Coronary artery (tissue), 2 donors: ENCODE results near the gene BNC2.
A peak's percentile ranks its signal among the peaks of the same experiment; 100 is the strongest.

Source experiments
- DNase-seq: peaks from one replicate; pipeline ENCODE4 v3.0.0-alpha.2; 2017; ENCODE audit warnings: low spot score
- H3K27ac ChIP-seq, 2 donors: fragments of 200-600 bp; sonication (generic); one replicate each; pipeline ENCODE4 v1.5.1; 2016 to 2019
- H3K4me3 ChIP-seq: fragments of 200-600 bp; sonication (generic); 2 replicates; pipeline ENCODE4 v1.5.1; 2016; ENCODE audit warnings: mild to moderate bottlenecking, moderate library complexity
- TF ChIP-seq, protein P1 (sequence below): fragments of 200-600 bp; sonication (generic); IDR thresholded peaks from one replicate; pipeline ENCODE4 v1.5.1; 2019; ENCODE audit warnings: antibody characterized with exemption

BNC2 gene

DNA sequence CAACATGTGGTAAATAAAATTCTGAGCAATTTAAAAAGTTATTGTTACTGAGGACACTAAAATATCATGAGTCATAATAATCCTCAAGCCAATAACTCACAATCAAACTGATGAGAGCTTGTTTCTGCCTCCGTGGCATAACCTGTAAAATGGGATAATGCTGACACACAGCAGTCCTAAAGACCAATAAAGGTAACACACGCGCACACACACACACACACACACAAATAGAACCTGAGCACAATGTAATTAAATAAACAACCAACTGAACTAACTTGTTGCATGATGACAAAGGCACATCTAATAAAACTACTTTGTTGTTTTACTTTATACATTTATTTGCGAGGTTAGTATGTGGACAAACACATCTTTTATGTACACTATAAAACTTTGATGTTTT lies 358.2 kb downstream of the BNC2 start:
- no peak overlapping the region for H3K27ac ChIP-seq
- DNase-seq = no peak
- TF ChIP-seq, protein P1, sequence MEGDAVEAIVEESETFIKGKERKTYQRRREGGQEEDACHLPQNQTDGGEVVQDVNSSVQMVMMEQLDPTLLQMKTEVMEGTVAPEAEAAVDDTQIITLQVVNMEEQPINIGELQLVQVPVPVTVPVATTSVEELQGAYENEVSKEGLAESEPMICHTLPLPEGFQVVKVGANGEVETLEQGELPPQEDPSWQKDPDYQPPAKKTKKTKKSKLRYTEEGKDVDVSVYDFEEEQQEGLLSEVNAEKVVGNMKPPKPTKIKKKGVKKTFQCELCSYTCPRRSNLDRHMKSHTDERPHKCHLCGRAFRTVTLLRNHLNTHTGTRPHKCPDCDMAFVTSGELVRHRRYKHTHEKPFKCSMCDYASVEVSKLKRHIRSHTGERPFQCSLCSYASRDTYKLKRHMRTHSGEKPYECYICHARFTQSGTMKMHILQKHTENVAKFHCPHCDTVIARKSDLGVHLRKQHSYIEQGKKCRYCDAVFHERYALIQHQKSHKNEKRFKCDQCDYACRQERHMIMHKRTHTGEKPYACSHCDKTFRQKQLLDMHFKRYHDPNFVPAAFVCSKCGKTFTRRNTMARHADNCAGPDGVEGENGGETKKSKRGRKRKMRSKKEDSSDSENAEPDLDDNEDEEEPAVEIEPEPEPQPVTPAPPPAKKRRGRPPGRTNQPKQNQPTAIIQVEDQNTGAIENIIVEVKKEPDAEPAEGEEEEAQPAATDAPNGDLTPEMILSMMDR = no peak
- no peak overlapping the region for H3K4me3 ChIP-seq

DNA sequence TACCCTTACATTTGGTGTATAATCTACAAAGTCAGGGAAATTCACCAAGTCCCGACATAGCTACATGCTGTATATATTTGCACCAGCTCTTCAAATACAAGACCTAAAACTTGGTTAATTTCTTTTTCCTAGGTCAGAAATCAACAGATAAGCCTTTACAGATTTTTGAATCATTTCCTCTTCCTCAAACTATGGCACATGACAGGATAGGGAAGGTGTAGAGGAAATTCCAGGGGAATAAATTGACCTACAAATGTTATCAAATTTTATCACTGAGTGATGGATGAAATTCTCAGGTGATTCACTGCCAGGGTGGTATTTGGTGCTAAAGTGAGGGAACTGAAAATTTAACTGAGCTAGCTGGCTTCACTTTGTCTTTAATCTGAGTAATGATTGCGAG lies 360.0 kb downstream of the BNC2 start:
- Histone ChIP-seq H3K27ac (no peak overlapping the region), H3K4me3 (no peak overlapping the region)
- TF ChIP-seq, protein P1 = no peak
- DNase-seq = no peak

DNA sequence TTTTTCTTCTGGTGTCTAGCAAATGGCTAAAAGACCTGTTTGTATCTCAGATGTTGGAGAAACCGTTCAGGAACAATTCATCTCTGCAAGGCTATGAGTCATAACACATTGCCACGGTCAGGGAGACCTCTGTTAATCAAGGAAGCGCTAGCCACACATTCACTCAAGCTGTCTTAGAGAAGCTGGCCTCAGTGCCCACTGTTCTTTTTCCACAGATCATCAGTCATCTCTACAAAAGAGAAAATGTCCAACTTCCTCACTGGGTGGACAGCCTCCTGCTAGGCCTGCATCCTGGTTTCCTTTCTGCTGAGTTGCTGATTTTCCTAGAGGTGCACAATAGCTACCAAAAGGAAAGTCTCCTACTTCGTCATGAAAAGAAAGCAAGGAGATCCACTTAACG lies 360.5 kb downstream of the BNC2 start:
- H3K27ac ChIP-seq = peak overlapping the region in 1 of 2 donors; percentile 5
- TF ChIP-seq, protein P1 = no peak
- no peak for DNase-seq

DNA sequence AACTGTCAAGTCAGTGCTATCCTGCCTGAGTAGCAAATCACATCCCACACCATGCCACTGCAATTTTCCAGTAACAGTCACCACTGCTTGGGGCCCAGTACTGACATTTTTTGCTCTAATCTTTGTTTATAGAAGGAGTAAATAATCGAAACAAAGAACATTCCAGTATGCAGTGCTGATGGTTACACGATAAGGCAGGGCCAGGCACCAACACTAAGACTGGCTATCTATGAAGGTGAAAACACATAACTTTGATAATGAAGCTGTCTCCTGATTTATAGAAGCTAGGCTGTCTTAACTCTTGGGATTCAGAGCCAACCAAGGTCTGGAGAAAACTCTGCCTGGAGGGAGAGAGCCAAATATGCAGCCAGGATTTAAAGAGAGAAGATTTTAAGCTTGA lies 365.3 kb downstream of the BNC2 start:
- DNase-seq = no peak
- Histone ChIP-seq H3K4me3 (no peak overlapping the region), H3K27ac (no peak overlapping the region)
- TF ChIP-seq, protein P1 = no peak

More for the DNA sequence above, 360.5 kb downstream of the BNC2 start:
- no peak overlapping the region for H3K4me3 ChIP-seq

DNA sequence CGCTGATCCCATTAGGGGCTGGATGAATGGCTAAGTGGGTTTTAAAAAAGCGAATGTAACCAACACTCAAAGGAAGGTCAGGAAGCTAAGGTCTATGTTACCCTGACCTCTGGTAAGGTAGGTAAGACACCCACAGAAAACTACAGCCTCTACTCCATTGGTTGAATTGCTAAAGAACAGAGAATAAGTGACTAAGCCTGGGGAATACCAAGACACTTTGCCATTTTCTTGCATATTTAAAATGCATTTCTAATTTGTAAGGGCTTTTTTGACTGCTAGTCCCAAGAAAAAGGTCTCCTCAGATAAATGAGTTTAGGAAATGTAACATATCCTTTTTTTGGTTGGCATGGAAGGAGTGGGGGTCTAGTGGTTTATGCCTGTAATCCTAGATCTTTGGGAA lies 368.7 kb downstream of the BNC2 start:
- Histone ChIP-seq H3K27ac (no peak overlapping the region), H3K4me3 (no peak overlapping the region)
- no peak for DNase-seq
- TF ChIP-seq, protein P1 = no peak

DNA sequence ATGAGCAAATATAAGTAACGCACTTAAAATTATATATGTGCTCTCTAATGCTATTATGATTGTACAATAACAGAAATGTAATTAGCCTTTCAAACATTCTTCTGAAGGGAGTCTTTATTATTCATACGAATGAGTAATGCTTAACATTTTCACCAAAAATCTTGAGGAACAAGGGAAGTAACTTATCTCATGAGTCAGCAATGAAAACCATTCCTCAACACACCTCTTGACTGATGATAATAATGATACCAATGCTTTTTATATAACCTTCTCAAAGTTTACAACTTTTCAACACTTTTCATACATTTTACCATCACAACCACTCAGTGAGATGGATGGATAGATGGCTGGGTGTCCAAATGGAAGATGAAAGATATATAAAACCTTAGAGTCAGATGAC lies 369.3 kb downstream of the BNC2 start:
- DNase-seq = no peak
- TF ChIP-seq, protein P1 = no peak
- Histone ChIP-seq H3K4me3 (no peak overlapping the region), H3K27ac (no peak overlapping the region)

DNA sequence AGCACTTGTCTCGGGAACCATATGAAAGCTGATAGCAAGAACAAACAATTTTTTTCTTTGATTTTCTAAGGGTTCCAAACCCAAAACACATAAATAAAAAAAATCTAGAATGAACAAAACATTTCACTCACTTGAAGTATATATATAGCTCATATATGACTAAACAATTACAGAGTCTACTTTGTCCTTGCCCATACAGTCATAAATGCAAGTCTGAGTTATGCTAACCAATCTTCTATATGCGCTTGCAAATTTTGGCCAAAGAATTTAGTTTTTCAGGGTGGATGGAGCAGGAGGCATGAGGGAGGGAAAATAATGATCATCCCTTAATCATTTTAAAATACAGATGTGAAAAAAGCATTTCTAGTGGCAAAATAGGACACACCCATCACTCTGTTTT lies 370.1 kb downstream of the BNC2 start:
- DNase-seq = no peak
- no peak overlapping the region for H3K27ac ChIP-seq
- no peak overlapping the region for H3K4me3 ChIP-seq
- TF ChIP-seq, protein P1 = no peak
